OCI-LY3 (cell line): Measurements from ENCODE around the gene WSB1.

ENCODE experiments used
- CTCF ChIP-seq: fragments of 200-600, 300-600 bp; sonication (generic); IDR thresholded peaks from 2 replicates; pipeline ENCODE4 v1.5.1; 2014; ENCODE audit warnings: antibody characterized with exemption, low read length, low read depth
- EZH2phosphoT487 ChIP-seq: fragments of 200-600 bp; shearing (Covaris generic); IDR thresholded peaks from 2 replicates; pipeline ENCODE4 v1.6.1; 2018; ENCODE audit warnings: antibody characterized with exemption, mixed run types, low read depth

- TF ChIP-seq CTCF (no peak), EZH2phosphoT487 (no peak)
Measured at GRCh38 chr17:27361695-27362094, 67.8 kb downstream of the WSB1 start.
